ENCODE measurements around the gene EFCAB13. TPM values are rescaled to one million over a fixed set of nuclear protein-coding genes. Genes with fewer than 3 reads are reported as not detected.

The EFCAB13 gene
- total RNA-seq, 1 donor, result 6.9 TPM

- DNase-seq (ENCODE audit: insufficient read length, low spot score, missing footprints), result no peak
- Histone ChIP-seq H3K4me1 (ENCODE audit: insufficient read depth, low read length) (peaks cover 35% of the 10 kb centered on the region), H3K79me2 (ENCODE audit: insufficient read depth, low read length) (no peaks in the 10 kb centered on the region), H3K27me3 (ENCODE audit: insufficient read depth, low read length) (no peaks in the 10 kb centered on the region), H2AFZ (ENCODE audit: low read length) (no peak overlapping the region), H3K4me3 (ENCODE audit: insufficient read depth, low read length) (no peak overlapping the region), H3K4me2 (ENCODE audit: insufficient read depth, low read length) (no peak overlapping the region), H4K20me1 (ENCODE audit: insufficient read depth, low read length) (no peaks in the 10 kb centered on the region), H3K9me3 (ENCODE audit: low read depth, low read length) (no peaks in the 10 kb centered on the region), H3K36me3 (ENCODE audit: insufficient read depth, low read length) (peaks cover 25% of the 10 kb centered on the region), H3K27ac (ENCODE audit: low read depth, low read length) (no peak overlapping the region)
- no peak for TF ChIP-seq CTCF (IDR thresholded peaks at IDR 0.05; ENCODE audit: extremely low read depth, low read depth, low read length)
Observed at GRCh38 chr17:47289302-47289701, 34.5 kb upstream of the EFCAB13 start.

- Histone ChIP-seq H3K4me2 (ENCODE audit: insufficient read depth, low read length) (no peak overlapping the region), H3K79me2 (ENCODE audit: insufficient read depth, low read length) (no peaks in the 10 kb centered on the region), H3K4me3 (ENCODE audit: insufficient read depth, low read length) (no peak overlapping the region), H3K9me3 (ENCODE audit: low read depth, low read length) (no peaks in the 10 kb centered on the region), H3K4me1 (ENCODE audit: insufficient read depth, low read length) (peaks cover 46% of the 10 kb centered on the region), H3K36me3 (ENCODE audit: insufficient read depth, low read length) (peaks cover 20% of the 10 kb centered on the region), H4K20me1 (ENCODE audit: insufficient read depth, low read length) (no peaks in the 10 kb centered on the region), H2AFZ (ENCODE audit: low read length) (no peak overlapping the region), H3K27ac (ENCODE audit: low read depth, low read length) (no peak overlapping the region), H3K27me3 (ENCODE audit: insufficient read depth, low read length) (no peaks in the 10 kb centered on the region)
- no peak for TF ChIP-seq CTCF (IDR thresholded peaks at IDR 0.05; ENCODE audit: extremely low read depth, low read depth, low read length)
- no peak for DNase-seq (ENCODE audit: insufficient read length, low spot score, missing footprints)
Observed at GRCh38 chr17:47290870-47291241, 32.9 kb upstream of the EFCAB13 start.

GRCh38 chr17:47291242-47291873 lies 32.4 kb upstream of the EFCAB13 start:
- no peaks in the 10 kb centered on the region for H3K79me2 ChIP-seq (ENCODE audit: insufficient read depth, low read length)
- peaks cover 42% of the 10 kb centered on the region for H3K4me1 ChIP-seq (ENCODE audit: insufficient read depth, low read length)
- no peak overlapping the region for H3K27ac ChIP-seq (ENCODE audit: low read depth, low read length)
- no peak overlapping the region for H3K4me2 ChIP-seq (ENCODE audit: insufficient read depth, low read length)
- peaks cover 20% of the 10 kb centered on the region for H3K36me3 ChIP-seq (ENCODE audit: insufficient read depth, low read length)
- H3K27me3 ChIP-seq (ENCODE audit: insufficient read depth, low read length), result no peaks in the 10 kb centered on the region
- H3K9me3 ChIP-seq (ENCODE audit: low read depth, low read length), result no peaks in the 10 kb centered on the region
- no peak overlapping the region for H2AFZ ChIP-seq (ENCODE audit: low read length)
- DNase-seq (ENCODE audit: insufficient read length, low spot score, missing footprints), result no peak
- no peaks in the 10 kb centered on the region for H4K20me1 ChIP-seq (ENCODE audit: insufficient read depth, low read length)
- TF ChIP-seq CTCF (IDR thresholded peaks at IDR 0.05; ENCODE audit: extremely low read depth, low read depth, low read length), result no peak
- no peak overlapping the region for H3K4me3 ChIP-seq (ENCODE audit: insufficient read depth, low read length)

- no peak overlapping the region for H3K27ac ChIP-seq (ENCODE audit: low read depth, low read length)
- no peaks in the 10 kb centered on the region for H3K27me3 ChIP-seq (ENCODE audit: insufficient read depth, low read length)
- peaks cover 20% of the 10 kb centered on the region for H3K36me3 ChIP-seq (ENCODE audit: insufficient read depth, low read length)
- H3K9me3 ChIP-seq (ENCODE audit: low read depth, low read length), result no peaks in the 10 kb centered on the region
- H3K4me2 ChIP-seq (ENCODE audit: insufficient read depth, low read length), result no peak overlapping the region
- no peak for TF ChIP-seq CTCF (IDR thresholded peaks at IDR 0.05; ENCODE audit: extremely low read depth, low read depth, low read length)
- no peak overlapping the region for H2AFZ ChIP-seq (ENCODE audit: low read length)
- no peak overlapping the region for H3K4me3 ChIP-seq (ENCODE audit: insufficient read depth, low read length)
- peaks cover 33% of the 10 kb centered on the region for H3K4me1 ChIP-seq (ENCODE audit: insufficient read depth, low read length)
- no peaks in the 10 kb centered on the region for H4K20me1 ChIP-seq (ENCODE audit: insufficient read depth, low read length)
- H3K79me2 ChIP-seq (ENCODE audit: insufficient read depth, low read length), result no peaks in the 10 kb centered on the region
- no peak for DNase-seq (ENCODE audit: insufficient read length, low spot score, missing footprints)
Observed at GRCh38 chr17:47292206-47292605, 31.5 kb upstream of the EFCAB13 start.
